NCI-H82 (cell line): ENCODE results near the gene ZNF479.
"Not testable (repeated sequence)": the region's sequence is repeated elsewhere in the genome, so short reads cannot be mapped to it uniquely, and the experiment has no call there.

Source experiments
- DNase-seq: peaks from one replicate; lab custom pipeline; 2025; lab: John Stamatoyannopoulos, UW

The ZNF479 gene

GRCh38 chr7:57132336-57132735, at the start of gene ZNF479:
Gene ZNF479 (minus strand): TSS chr7:57132436. CDS start chr7:57132324, 112 bp downstream.
- not testable (repeated sequence) for DNase-seq

GRCh38 chr7:57182031-57182430, 49.8 kb upstream of the ZNF479 start:
- no peak for DNase-seq

GRCh38 chr7:57181281-57181680, 49.0 kb upstream of the ZNF479 start:
- no peak for DNase-seq

DNA sequence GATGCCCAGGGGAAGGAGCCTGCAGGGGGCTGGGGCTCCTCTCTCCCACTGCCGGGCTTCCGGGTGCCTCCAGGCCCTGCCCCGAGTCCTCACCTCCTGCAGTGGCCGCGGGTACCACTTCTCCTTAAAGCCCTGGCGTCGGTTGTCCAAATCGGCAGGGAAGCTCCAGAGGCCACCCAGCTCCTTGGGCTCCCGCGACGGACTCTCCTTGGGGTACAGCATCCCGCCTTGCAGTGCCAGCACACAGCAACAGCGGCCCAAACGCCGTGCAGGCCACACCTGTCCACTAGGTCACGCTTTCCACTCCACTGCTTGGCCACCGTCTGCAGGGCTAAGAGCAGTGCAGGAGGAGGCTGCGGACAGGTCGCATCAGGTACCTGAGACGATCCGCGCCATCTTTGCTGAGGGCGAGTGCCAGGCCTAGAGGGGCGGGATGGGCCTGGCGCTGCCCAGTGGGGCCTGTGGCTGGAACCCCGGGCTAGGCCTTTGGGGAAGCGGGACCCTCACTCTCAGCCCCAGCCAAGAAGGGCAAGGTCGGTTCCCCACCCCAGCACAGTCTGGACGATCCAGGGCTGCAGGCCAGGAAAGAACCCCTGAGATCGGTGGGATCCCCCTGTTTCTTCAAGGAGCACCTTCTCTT, 47.7 kb upstream of the ZNF479 start:
- no peak for DNase-seq

DNA sequence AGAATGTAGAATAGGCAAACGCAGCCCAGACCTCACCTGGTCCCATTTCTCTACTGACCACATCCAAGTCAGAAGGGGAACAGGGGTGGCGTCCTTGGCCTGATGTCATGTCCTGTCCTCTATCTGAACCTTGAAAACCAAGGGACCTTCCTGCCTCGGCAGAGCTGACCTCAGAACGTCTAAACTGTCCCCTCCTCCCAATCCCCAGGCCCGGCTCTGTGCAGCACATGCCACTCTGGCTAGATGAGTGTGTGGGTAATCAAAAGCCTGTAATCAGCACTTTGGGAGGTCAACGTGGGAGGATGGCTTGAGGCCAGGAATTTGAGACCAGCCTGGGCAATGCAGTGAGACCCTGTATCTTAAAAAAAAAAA, 46.5 kb upstream of the ZNF479 start:
- no peak for DNase-seq

DNA sequence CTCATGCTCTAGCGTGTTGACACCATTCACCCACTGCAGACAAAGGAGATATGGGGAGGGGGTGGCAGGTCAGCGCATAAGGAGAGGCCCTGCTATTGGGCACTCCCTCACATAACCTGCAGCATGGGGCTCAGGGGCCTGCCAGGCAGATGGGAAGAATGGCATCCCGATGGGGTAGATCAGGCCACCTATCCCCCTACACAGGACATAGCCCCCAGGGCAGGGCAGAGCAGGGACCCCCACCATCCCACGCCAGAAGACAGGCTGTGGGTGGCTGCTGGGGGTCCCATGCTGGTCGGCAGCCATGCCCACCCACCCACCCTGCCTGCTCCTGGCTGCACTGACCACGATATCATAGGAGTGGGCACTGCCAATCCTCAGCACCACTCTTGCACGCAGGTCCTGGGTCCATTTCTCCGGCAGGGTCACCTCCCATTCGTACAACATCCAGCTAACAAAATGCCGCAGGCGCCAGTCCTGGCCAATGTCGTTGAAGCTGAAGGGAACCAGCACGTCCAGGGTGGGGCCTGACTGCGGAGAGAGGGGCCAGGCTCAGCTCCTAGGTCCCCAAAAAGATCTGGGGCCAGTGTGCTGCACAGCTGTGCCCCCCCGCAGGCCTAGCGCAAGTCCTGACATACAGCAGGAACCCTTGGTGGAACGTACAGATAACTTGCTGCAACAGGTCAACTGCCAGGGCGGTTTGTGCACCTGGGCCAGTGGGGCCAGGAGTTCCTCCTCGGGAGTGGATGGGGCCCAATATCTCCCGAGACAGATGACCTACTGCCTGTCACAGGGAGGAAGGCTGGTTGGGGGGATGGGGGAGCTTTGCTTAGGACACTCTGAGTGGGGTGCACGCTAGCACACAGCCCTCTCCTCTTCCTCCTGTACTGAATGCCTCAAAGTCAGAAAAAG, 45.9 kb upstream of the ZNF479 start:
- DNase-seq: no peak

DNA sequence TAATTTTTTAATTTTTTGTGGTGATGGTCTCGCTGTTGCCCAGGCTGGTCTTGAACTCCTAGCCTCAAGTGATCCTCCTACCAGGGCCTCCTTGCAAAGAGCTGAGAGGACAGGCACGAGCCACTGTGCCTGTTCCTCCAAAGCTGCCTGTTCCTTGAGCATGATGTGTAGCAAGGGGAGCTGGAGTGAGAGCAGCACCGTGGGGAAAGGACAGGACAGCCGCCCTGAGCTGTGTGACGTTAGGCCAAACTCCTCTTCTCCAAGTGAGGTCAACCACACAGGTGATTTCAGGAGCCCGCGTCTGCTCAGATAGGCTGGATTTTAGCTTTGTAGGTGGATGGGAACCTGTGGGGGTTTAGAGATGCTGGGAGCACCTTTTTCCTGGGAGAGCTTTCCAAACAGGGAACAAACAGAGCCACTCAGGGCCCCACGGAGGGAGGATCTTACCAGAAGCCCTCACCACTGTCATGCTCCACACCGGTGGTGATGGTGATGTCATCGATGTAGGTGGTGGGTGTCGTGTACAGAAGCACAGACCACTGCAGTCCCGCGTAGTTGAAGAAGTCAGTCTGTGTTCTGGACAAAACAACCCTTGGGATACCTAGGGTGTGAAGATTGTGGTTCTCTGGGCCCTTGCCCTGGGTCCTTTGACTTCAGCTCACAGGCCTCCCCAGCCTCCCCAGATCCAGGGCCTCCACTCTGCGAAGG, 44.8 kb upstream of the ZNF479 start:
- no peak for DNase-seq

GRCh38 chr7:57165285-57165899, 33.2 kb upstream of the ZNF479 start:
- no peak for DNase-seq

- not testable (repeated sequence) for DNase-seq
Measured at GRCh38 chr7:57120123-57120784, 12.0 kb downstream of the ZNF479 start.
